ENCODE results near the gene TCF4.

TCF4 gene

DNA sequence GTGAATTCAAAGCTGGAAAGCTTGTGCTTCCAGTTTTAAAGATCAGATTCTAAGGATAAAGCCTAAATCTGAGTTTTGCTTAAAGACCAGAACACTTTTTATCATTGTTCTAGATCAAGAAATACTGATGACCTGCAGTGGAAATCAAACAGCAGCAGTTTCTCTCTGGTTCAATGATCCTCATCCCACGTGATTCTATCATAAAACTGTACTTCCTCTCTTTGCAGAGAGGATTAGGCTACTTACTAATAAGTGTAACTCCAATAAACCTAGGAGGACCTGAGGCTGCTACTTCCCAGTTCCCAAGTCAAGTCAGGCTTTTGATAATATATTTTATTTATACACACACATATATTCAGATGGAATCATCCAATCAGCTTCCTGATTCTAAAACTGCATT is 81.9 kb downstream of the TCF4 start:
- DNase-seq (ENCODE audit: low read depth in 2 of 2), result no peak

DNA sequence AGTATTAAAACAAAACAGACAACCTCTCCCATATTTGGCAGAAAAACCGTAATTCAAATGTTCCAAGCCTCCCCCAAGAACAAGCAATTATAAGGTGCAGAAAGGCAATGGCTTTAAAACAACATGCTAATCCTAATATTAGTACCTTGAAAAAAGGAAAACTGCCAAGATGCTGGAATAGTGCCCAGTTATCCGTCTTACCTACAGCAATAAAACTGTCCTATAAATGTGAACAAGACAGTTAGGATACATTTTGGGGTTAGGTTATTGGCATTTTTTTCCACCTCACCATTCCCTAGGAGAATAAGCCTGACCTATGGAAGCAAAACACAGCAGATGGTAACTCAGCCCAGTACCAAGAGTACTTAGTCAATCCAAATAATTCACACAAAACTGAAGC is 83.2 kb downstream of the TCF4 start:
- no peak for DNase-seq (ENCODE audit: low read depth in 2 of 2)

DNA sequence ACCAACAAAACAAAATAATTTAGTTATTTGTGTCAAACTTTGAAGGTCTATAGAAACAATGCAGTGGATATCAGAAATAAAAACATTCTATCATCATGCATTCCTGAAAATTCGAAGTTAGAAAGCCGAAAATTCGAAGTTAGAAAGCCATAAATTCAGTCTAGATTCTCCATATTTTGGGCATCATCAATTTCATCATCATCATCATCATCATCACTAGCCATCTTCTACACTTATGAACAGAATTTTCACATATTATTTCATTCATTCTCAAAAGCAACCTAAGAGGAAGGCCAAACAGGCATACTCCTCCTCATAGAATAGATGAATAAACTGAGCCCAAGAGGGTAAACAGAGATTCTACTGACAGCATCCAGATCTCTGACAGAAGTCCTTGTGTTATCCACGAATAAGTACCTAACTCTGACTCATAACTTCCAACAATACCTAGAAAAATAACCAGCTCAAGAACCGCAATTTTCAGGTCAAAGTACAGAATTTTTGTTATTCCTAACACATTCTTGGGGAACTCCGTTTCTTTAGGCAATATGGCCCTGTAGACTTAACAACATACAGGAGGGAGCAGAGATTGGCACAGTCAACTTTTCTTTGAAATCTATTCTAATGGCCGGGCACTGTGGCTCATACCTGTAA is 84.7 kb downstream of the TCF4 start:
- no peak for DNase-seq (ENCODE audit: low read depth in 2 of 2)

DNA sequence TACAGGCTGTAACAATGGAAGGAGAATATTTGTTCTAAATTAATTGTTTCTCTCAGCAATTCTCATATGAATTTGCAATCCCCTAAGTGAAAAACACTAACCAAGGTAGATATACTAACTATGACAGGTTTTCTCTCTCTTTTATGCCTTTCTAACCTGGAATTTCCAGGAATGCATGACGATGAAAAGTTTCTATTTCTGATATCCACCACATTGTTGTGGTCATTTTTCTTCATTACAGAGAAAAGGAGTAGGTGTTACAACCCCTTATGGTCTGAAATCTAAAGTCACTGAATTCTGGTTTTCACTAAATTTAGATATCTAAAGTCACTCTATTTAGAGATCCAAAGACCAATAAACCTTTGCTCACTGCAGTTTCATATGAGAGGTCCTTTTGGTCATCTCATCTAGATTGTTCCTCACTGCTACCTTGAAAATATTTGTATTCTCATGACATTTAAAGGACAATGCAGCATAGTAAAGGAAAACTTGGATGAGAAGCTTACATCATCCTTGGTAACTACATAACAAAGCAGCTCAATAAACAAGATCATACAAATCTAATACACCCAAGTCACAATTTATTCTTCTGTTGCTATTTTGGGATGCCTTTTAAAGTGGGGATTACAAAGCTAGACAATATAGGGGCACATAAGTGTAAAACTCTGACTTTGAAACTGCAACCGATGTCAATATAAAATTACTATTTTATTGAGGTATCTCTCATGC is 85.8 kb downstream of the TCF4 start:
- no peak for DNase-seq (ENCODE audit: low read depth in 2 of 2)

DNA sequence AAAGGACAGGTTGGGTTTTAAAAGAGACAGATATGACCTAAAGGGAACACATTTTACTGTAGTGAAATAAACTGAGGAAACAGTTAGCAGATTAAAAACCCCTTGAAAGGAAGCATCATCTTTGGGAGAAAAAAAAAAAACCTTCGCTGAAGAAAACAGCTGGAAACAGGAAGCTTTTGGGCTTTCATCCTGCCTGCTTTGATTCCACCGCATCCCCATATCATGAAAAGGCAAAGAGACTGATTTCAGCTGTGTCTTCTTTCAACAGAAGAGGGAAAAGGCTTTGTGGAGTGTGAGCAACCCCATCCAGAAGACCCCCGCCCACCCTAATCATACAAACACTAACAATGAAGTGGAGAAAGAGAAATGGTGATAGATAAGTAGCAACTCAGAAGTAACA is 86.4 kb downstream of the TCF4 start:
- DNase-seq (ENCODE audit: low read depth in 2 of 2), result no peak

DNA sequence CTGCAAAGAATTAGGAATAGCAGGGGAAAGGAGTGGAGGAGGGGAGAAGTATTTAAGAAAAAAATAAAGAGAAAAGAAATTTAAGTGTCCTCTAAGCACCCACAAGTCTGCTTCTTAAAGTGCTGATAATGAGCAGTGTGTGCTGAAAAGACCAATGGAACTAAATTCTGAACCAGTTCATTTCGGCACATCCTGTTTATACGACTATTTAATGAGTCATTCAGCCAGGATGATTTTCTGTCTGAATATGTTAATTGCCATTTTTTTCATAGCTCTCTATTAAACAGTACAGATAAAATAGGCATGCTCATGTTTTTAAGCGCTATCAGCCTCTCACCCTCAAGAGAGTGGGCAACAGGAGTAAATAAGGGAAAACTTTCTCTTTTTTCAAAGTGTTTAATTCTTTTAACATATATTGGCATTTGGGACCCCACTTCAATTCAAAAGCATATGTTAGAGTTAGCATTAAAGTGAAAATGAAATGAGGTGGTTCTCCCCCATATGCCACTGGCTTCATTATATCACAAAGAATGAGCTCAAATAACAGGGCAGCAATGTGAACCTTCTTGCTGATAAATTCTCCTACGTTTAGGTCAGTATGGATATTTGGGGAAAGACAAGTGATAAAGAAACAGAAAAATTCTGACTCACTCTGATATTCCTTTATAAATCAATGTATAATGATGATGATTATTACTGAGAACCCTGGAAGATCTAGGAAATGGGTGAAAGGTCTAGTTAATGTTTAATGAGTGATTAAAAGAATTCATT is 87.5 kb downstream of the TCF4 start:
- no peak for DNase-seq (ENCODE audit: low read depth in 2 of 2)

DNA sequence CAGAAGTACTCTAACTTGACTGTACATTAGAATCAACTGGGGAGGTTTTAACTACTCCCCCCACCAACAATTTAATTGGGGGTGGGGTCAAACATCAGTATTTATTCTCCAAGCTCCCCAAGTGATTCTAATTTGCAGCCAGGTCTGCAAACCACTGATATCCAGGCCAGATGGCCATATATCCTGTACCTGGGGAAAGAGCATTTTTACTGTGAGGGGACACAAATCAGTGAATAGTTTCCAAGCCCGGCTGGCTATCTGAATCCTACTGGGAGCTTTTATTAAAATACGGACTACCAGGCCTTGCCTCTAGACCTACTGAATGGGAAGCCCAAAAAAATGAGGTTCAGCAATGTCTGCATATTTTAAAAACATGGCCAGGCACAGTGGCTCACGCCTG is 88.5 kb downstream of the TCF4 start:
- no peak for DNase-seq (ENCODE audit: low read depth in 2 of 2)

DNA sequence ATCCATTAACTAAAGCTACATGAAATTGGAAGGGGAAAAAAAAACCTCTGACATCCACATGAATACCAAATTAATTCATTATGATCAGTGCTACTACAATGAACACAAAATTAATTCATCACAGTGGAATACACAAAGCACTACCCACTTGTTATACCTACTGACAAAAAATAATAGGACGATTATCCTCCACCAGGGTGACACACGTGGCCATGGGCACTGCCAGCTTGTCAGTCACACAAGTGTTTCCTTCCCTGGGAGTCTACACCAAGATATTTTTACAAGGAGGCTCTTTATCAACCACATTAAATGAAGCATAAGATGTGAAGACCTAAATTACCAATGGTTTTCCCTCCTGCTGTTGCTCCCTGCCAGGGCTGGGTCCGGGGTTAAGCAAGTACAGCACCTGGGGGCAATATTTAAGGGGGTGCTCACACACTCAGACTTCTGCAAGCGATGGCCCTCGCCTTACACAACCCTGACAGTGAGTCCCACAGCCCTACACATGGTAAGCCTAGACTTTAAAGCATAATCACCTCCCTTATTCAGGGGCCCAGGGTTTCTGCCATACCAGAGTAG is 90.1 kb downstream of the TCF4 start:
- DNase-seq (ENCODE audit: low read depth in 2 of 2), result no peak

DNA sequence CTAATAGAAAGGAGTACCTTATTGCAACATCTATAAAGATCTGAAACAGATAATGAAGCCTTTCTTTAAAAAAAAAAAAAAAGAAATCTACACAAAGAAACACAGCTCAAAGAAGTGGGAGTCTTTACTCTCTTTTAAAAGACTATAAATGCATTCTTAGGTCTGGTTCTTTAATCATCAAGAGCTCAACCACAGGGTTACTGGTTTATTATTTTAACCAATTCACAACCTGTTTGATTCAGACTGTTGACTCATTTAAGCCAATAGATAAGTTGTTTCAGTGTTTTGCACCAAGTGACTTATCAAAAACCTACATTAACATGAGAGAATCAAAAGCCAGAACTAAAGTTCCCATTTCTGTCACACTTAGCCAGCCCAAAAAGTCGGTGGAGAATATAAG is 93.1 kb downstream of the TCF4 start:
- no peak for DNase-seq (ENCODE audit: low read depth in 2 of 2)

DNA sequence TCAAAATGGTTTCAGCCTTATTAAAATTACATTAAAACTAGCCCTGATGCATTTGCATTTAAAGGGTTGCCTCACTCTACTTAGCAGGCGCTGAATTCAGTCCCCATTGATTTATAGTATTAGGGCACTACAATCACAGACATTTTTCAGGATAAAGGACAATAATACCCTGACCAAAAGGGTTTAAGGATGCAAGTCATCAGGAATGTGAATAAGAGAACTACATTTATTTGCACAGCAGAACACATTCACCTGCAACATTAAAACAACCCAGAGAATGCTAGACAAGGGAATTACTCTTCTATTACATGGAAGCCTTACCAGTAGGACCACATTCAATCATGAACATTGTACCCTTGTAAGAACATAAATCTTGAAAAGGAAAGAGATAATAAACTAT is 93.6 kb downstream of the TCF4 start:
- DNase-seq (ENCODE audit: low read depth in 2 of 2), result no peak

DNA sequence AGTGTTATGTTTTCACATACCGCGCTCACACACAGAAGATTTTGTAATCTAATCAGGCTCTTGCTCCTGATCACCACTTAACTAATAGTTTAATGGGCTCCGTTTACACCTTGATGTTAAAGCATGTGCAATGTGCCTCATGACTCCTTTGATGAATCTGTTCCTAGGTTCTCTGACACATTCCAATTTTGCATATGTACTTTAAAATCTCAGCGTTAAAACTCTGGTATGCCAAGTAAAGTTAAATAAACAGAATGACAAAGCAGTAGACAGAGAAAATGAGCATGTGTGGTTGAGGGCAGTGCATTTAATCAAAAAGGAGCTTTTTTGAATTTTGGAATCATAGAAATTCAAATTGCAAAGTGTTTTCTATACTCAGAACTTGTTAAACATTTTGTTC is 96.4 kb downstream of the TCF4 start:
- no peak for DNase-seq (ENCODE audit: low read depth in 2 of 2)

DNA sequence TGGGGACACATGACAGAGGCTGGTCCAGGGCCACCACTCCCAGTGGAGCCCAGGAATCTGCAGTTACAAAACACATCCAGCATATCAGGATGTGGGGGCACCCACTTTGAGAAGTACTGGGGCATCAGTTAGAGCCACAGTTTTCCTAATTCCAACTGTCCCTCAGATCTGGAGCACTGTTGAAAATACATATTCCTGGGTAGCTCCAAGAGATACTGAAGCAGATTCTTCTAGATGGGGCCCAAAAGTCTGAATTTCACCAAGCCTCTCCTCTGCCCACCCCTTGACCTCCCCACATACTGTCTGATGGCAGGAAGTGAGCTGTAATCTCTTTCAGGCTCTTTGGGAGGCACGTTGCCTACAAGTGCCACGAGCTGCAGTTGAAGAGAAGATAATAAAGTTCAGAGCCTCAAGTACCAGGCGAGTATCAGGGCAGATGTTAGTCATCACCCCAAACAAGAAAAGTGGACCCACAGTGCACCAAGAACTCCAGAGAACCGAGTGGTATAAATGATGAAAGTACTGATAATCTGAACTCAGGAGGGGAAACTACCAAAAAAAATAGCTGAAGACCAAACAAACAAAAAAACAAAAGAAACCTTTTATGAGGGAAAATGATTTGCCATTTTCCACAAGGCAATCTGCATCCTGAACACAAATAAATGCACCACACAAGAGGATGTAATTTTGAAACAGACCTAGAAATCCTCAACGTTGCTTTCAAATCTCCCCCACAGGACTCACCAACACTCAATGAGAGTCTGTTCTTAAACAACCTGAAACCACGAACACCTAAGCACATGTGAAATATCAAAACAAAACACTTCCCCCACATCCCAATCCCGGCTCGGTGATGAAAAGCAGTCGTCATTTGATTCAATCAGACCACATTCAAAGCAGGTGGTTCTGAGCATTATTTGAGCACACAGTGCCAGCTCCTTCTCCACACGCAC is 98.7 kb downstream of the TCF4 start:
- DNase-seq (ENCODE audit: low read depth in 2 of 2), result peak; percentile 15 to 25

DNA sequence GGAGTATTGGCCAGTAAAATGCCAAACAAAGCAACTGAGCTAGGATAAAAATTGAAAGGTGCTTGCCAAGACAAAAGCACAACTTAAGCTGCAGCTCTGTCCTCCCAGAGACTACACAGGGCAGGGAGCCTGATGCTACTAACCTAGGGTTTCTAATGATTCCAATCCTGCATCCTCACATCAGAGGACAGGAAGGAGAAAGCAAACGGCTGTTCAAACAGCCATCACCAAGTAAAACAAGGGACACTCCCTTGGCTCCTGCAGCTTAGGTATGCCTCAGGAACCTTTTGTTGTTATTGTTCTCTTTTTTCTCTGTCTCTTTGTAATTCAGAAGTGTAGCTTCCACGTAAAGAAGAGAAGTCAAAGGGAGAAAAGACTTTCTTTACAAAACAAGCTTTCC is 99.5 kb downstream of the TCF4 start:
- DNase-seq (ENCODE audit: low read depth in 2 of 2), result no peak

DNA sequence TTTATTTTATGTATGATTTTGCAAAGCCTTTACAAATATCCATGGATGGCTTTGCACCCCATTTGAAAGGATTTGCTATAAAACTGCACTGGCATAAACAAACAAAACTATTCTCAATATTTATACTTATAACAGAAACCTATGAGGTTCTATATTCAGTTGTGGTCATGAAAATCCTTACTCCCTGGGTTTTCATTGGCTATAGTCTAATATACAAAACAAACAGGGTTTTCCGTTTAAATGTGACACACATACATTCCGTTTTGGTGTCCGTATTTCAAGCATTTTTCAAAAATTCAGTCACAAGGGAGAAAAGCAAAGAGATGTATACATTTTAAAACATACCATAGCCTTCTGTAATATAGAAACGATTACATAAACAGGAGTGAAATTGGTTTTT is 100.0 kb downstream of the TCF4 start:
- no peak for DNase-seq (ENCODE audit: low read depth in 2 of 2)

DNA sequence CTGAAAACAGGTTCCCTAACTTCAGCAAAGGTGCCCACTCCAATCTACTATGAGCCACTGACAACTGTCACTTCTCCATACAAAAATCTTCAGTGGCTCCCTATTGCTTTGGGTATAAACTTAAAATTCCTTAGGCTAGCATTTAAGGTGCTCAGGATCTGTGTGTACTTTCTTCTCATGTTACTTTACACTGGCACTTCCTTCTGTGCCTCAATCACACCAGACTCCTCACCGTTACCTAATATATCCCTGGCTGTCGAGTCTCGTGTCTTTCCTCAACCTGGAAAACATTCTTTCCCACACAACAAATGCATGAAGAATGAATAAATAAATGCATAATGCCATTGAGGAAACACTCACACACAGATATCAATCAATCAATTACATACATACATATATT is 101.1 kb downstream of the TCF4 start:
- DNase-seq (ENCODE audit: low read depth in 2 of 2), result no peak

DNA sequence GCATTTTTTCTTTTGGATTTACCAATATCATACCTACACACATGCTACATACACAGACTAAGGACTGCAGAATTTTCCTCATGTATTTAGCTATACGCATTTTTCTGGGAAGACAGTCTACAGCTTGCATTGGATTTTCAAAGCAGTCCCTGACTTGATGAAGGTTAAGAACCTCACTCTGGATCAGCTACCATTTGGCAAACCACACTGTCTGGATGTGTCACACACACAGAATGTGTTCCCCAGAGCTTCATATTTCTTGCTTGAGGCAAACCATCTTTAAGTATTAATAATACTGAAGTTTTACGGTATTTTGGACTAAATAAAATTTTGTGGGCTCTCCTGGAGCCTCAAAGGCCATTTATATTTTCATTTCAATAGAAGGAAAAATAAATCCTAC is 102.3 kb downstream of the TCF4 start:
- no peak for DNase-seq (ENCODE audit: low read depth in 2 of 2)

DNA sequence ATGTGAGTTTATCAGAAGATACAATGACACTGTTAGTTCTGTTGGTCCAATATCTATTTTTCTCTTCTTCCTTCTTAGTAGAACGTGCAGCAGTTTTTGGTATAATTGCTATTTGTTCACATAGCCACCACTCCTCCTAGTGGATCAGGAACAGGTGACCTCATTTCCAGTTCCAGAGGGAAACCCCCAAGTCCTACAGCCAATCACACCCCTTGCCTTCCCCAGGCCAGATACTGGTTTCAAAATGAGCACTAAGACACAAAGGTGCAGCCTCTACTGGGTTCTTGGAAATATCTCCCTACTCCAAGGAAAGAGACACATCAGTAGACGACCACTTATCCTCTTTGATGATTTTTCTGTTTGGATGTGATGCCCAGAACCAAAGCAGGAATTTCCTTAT is 103.2 kb downstream of the TCF4 start:
- DNase-seq (ENCODE audit: low read depth in 2 of 2), result no peak

DNA sequence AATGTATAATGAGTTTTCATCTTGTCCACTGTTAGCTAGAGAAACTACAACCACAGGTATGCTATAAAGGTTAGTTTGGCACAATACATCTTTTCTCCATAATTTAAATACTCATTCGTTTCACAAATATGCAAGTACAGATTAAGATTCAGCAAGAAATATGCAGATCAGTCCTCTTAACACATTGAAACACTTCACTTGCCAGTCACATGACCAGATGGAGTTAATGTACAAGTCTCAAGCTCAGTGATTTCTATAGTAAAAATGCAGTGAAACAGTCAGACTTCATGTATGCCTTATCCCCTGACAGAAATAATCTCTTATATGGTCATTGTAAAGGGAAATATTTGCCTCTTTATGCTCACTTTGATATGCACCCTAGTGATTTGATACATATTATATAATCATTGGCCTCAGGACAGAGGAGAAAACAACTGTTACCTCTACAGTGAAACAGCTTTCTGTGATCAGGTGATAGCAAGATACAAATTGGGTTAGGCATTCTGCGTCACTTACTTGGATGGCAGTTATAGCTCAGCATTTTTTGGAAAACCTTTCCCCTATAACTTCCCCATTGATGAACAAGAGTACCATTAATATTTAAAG is 104.6 kb downstream of the TCF4 start:
- no peak for DNase-seq (ENCODE audit: low read depth in 2 of 2)

DNA sequence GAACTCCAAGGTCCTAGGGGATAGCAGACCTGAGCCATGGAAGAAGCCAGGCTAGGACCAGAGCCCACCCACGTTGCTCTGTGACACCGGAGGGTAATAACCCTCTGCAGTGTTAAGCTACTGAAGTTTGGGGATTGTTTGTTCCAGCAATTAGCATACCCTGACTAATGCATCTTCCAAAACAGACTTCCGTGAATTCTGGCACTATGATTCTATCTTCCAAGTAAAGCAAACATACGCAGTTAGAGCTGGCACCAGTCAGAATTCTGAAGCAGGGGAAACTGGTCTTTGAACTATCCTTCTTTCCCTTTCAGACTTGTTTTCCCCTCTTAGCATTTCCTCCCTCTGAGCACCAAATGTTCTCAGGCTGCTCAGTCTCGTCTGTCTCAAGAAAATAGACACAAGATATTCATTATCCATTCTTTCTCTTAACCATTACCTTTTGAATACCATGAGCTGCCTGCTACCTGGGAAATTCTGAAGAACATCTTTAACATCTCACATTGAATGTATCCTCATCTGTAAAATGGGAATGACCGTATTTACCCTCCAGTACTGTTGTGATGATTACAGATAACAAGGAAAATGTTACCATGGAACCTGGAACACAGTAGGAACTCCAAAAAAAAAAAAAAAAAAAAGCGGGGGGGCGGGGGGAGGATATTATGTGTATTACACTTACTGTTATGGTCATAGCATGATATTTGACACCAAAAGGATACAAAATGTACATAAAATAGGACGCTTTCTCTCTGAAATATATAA is 108.2 kb downstream of the TCF4 start:
- no peak for DNase-seq (ENCODE audit: low read depth in 2 of 2)

DNA sequence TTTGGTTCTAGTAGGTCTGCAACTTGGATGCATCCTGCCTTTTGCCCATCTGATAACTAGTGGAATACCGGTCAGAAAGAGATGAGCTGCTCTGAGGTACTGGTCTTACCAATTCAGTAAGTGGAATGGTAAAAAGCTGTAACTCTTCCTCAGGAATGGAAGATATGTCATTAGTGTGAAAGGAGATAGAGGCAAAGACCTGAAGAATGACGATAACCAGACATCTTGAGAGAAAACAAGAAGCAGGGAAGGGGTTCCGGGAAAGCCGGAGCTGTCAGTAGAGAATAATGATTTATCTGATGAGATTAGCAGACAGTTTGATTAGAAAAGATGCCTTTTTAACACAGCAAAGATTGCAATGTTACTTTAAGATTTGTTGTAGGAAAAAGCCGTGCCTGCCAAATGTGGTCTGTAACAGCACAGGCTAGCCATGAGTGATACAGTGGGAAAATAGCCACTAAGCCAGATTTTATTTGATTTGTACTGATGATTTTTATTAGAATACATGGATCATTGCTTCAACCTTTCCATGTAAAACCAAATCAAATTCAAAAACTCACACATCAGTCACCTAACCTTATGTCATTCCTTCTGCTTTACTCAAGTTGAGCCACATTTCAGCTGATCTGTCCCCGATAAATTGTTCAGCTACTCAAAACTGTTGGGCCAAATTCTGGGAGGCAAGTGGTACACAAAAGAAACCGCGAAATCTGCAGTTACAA is 110.0 kb downstream of the TCF4 start:
- DNase-seq (ENCODE audit: low read depth in 2 of 2), result no peak

Measured in stimulated activated CD8-positive, alpha-beta memory T cell treated with anti-CD3 and anti-CD28 coated beads, Interleukin-15, amount 100 ng/mL, for 48 hours (primary cell).